K562 (cell line): ENCODE data around the gene CEP95. TPM values are rescaled to one million over a fixed set of nuclear protein-coding genes. Genes with fewer than 3 reads are reported as not detected.

Experiments
- CBFB ChIP-seq: sonication (generic); formaldehyde crosslinking; IDR thresholded peaks from 2 replicates; pipeline ENCODE4 v1.4.0; 2020; ENCODE audit warnings: mild to moderate bottlenecking, missing genetic modification reagents
- CBX5 ChIP-seq: IDR thresholded peaks from 2 replicates; pipeline ENCODE4 v1.6.1; 2014; ENCODE audit warnings: low read depth, borderline replicate concordance
- CCAR2 ChIP-seq: fragments of 200-400 bp; formaldehyde crosslinking; IDR thresholded peaks from 2 replicates; pipeline ENCODE4 v1.6.1; 2017; ENCODE audit warnings: mild to moderate bottlenecking, low read depth, low read length
- CHAMP1 ChIP-seq: fragments of 450-650 bp; IDR thresholded peaks from 2 replicates; pipeline ENCODE4 v1.6.1; 2016; ENCODE audit warnings: mild to moderate bottlenecking
- ETV6 ChIP-seq, 3 experiments: fragments of 150-350 bp in 1 of 3; sonication (generic) in 1 of 3; formaldehyde crosslinking in 1 of 3; IDR thresholded peaks; 2 replicates each; pipeline versions ENCODE4 v1.6.1 to v1.8.0; 2014 to 2022; ENCODE audit warnings: borderline replicate concordance in 2 of 3, low read depth in 2 of 3, antibody characterized with exemption in 1 of 3, low read length in 1 of 3, mild to moderate bottlenecking in 1 of 3, missing genetic modification reagents in 1 of 3
- EWSR1 ChIP-seq: fragments of 450-650 bp; IDR thresholded peaks from 2 replicates; pipeline ENCODE4 v1.6.1; 2018; ENCODE audit warnings: borderline replicate concordance, mild to moderate bottlenecking, low read depth, moderate library complexity; ENCODE audit not compliant: partially characterized antibody
- FUS ChIP-seq: fragments of 200-400 bp; formaldehyde crosslinking; optimal IDR thresholded peaks from 2 replicates; pipeline ENCODE3; 2017; ENCODE audit warnings: low read depth, low read length
- HDAC2 ChIP-seq: fragments of 450-650 bp; IDR thresholded peaks from 2 replicates; pipeline ENCODE4 v1.6.1; 2016; ENCODE audit warnings: mild to moderate bottlenecking
- KAT2B ChIP-seq: IDR thresholded peaks from one replicate; pipeline ENCODE4 v1.6.1; 2012; ENCODE audit warnings: low read depth, mild to moderate bottlenecking, control low read depth, inconsistent platforms, low read length, moderate library complexity
- KDM2B ChIP-seq: fragments of 250-450 bp; sonication (Bioruptor Pico); IDR thresholded peaks from 2 replicates; pipeline ENCODE4 v1.8.0; 2021; ENCODE audit warnings: mild to moderate bottlenecking, moderate library complexity
- L3MBTL2 ChIP-seq: fragments of 450-650 bp; IDR thresholded peaks from 2 replicates; pipeline ENCODE4 v1.6.1; 2016; ENCODE audit warnings: mild to moderate bottlenecking, moderate library complexity
- LCOR ChIP-seq: sonication (generic); formaldehyde crosslinking; IDR thresholded peaks from 2 replicates; pipeline ENCODE4 v1.8.0; 2022; ENCODE audit warnings: mild to moderate bottlenecking, missing genetic modification reagents
- NFXL1 ChIP-seq: fragments of 450-650 bp; formaldehyde crosslinking; IDR thresholded peaks from 2 replicates; pipeline ENCODE4 v1.4.0; 2021; ENCODE audit warnings: mild to moderate bottlenecking
- NR1H2 ChIP-seq: sonication (generic); formaldehyde crosslinking; IDR thresholded peaks from 2 replicates; pipeline ENCODE4 v1.4.0; 2020; ENCODE audit warnings: mild to moderate bottlenecking, missing genetic modification reagents
- RBBP5 ChIP-seq: fragments of 200-600 bp; sonication (generic); IDR thresholded peaks from 2 replicates; pipeline ENCODE4 v1.6.1; 2012; ENCODE audit warnings: borderline replicate concordance, mild to moderate bottlenecking, low read length, control low read depth, inconsistent platforms; ENCODE audit not compliant: insufficient read depth, poor library complexity, severe bottlenecking
- RFX1 ChIP-seq: fragments of 450-650 bp; IDR thresholded peaks from 2 replicates; pipeline ENCODE4 v1.6.1; 2016; ENCODE audit warnings: mild to moderate bottlenecking, moderate library complexity
- SAFB ChIP-seq: fragments of 200-400 bp; formaldehyde crosslinking; IDR thresholded peaks from 2 replicates; pipeline ENCODE4 v1.6.1; 2017; ENCODE audit warnings: low read depth, low read length, borderline replicate concordance
- SMAD3 ChIP-seq: fragments of 450-650 bp; formaldehyde crosslinking; conservative IDR thresholded peaks from 2 replicates; pipeline ENCODE4 v1.4.0; 2020; ENCODE audit warnings: mild to moderate bottlenecking
- TAF1 ChIP-seq: IDR thresholded peaks from 2 replicates; pipeline ENCODE4 v1.6.1; 2011; ENCODE audit warnings: mild to moderate bottlenecking, low read length, moderate library complexity; ENCODE audit not compliant: insufficient read depth, control insufficient read depth, severe bottlenecking; ENCODE audit errors: extremely low read depth
- TBL1XR1 ChIP-seq, 2 experiments: IDR thresholded peaks; 2 replicates each; pipeline ENCODE4 v1.6.1; 2012; ENCODE audit warnings: improper control_type of control experiment in 2 of 2, low read length in 2 of 2, mild to moderate bottlenecking in 1 of 2
- ZFP36 ChIP-seq: fragments of 150-350 bp; IDR thresholded peaks from 2 replicates; pipeline ENCODE4 v1.6.1; 2018; ENCODE audit warnings: low read length, low read depth; ENCODE audit not compliant: partially characterized antibody
- ZNF143 ChIP-seq: sonication (generic); formaldehyde crosslinking; IDR thresholded peaks from 2 replicates; pipeline ENCODE4 v1.9.0; 2022; ENCODE audit warnings: mild to moderate bottlenecking, missing genetic modification reagents
- ZNF316 ChIP-seq: fragments of 450-650 bp; IDR thresholded peaks from 2 replicates; pipeline ENCODE4 v1.6.1; 2016
- ZNF431 ChIP-seq: sonication (generic); formaldehyde crosslinking; IDR thresholded peaks from 2 replicates; pipeline ENCODE4 v1.8.0; 2022; ENCODE audit warnings: mild to moderate bottlenecking, missing genetic modification reagents
- ZNF507 ChIP-seq: conservative IDR thresholded peaks from 2 replicates; pipeline ENCODE4 v1.6.1; 2017; ENCODE audit warnings: missing genetic modification characterization, missing compliant biosample characterization
- ZNF699 ChIP-seq: fragments of 250-450 bp; sonication (Bioruptor Pico); IDR thresholded peaks from 2 replicates; pipeline ENCODE4 v1.8.0; 2021; ENCODE audit warnings: mild to moderate bottlenecking, moderate library complexity; ENCODE audit not compliant: insufficient replicate concordance
- ZNF717 ChIP-seq: fragments of 250-450 bp; sonication (Bioruptor Pico); IDR thresholded peaks from 2 replicates; pipeline ENCODE4 v1.5.0; 2021
- polyA plus RNA-seq, 8 experiments: library from polyadenylated mRNA; depleted of rRNA in 4 of 8; stranded (reverse) in 5 of 8; unstranded in 3 of 8; fragments of >200 nt; fragmentation: Nextera tagmentation in 2 of 8; fragmentation: Illumina TruSeq in 1 of 8; extraction: Ambion mirVana in 2 of 8; extraction: Trizol in 1 of 8; gene quantifications; 2 replicates each; pipeline versions ENCODE4 v1.2.1 to v1.2.3, GENCODE V29; 2011 to 2014; ENCODE audit warnings: inconsistent platforms in 1 of 8, missing spikeins in 1 of 8
- total RNA-seq, 7 experiments: library from RNA; depleted of rRNA in 6 of 7; stranded (reverse); fragments of >200 nt in 6 of 7; fragmentation: Illumina TruSeq in 2 of 7; extraction: Trizol in 2 of 7; gene quantifications; 2 replicates each; pipeline versions ENCODE4 v1.2.1 to v1.2.3, GENCODE V29; 2011 to 2021; ENCODE audit warnings: low replicate concordance in 1 of 7

CEP95 gene
- total and polyA plus RNA-seq, 9 of the 15 experiments (the other 6 are each of a cell fraction or from before 2014, with no cell fraction given), result 26.7 to 80.7 (median 56.9) TPM

GRCh38 chr17:64533784-64534183 is 27.0 kb downstream of the CEP95 start (continued):
- no peak for TF ChIP-seq CCAR2
- no peak for TF ChIP-seq L3MBTL2
- no peak for TF ChIP-seq TBL1XR1 (IDR thresholded peaks at IDR 0.05; ENCODE audit: low read length in 2 of 2)
- TF ChIP-seq LCOR (CRISPR knock-in tag), result no peak
- no peak for TF ChIP-seq ZNF431
- 0 out of 4 replicates have a peak, but pooled peaks of 1 of the 2 experiments have one; percentile 41 for TF ChIP-seq ETV6 (IDR thresholded peaks at IDR 0.05; ENCODE audit: borderline replicate concordance in 1 of 2, low read depth in 2 of 2, low read length in 1 of 2)
- TF ChIP-seq ETV6 (CRISPR knock-in tag; IDR thresholded peaks at IDR 0.05; ENCODE audit: borderline replicate concordance), result no peak
- TF ChIP-seq NR1H2 (CRISPR knock-in tag), result no peak
- no peak for TF ChIP-seq FUS
- peak; percentile 73; the same call in 1 of the 2 replicates for TF ChIP-seq CHAMP1
- no peak for TF ChIP-seq KDM2B (CRISPR knock-in tag)
- TF ChIP-seq KAT2B, result no peak
- no peak for TF ChIP-seq TAF1
- peak; percentile 100 for TF ChIP-seq HDAC2
- TF ChIP-seq ZFP36, result no peak
- TF ChIP-seq NFXL1, result no peak
- TF ChIP-seq SAFB, result no peak
- no peak for TF ChIP-seq SMAD3 (CRISPR knock-in tag)
- TF ChIP-seq ZNF143, result no peak
- no peak for TF ChIP-seq RFX1
- no peak for TF ChIP-seq ZNF699
- no peak for TF ChIP-seq ZNF507 (tag)
- no peak for TF ChIP-seq EWSR1
- no peak for TF ChIP-seq ZNF316
- no peak for TF ChIP-seq ZNF717 (CRISPR knock-in tag)
- TF ChIP-seq CBFB, result no peak
- TF ChIP-seq RBBP5, result no peak
- no peak for TF ChIP-seq CBX5
